GM18907 (cell line): ENCODE results near the gene PLCB1.
"Not testable (repeated sequence)": the region's sequence is repeated elsewhere in the genome, so short reads cannot be mapped to it uniquely, and the experiment has no call there.

Experiments
- ATAC-seq: cut with Tn5 transposase; IDR thresholded peaks from one replicate; pipeline ENCODE4 v1.9.1; 2021; ENCODE audit warnings: mild to moderate bottlenecking, moderate library complexity; ENCODE audit not compliant: unreplicated experiment

Gene PLCB1

GRCh38 chr20:8798505-8798904 is 666.4 kb downstream of the PLCB1 start:
- ATAC-seq: no peak

GRCh38 chr20:8800089-8800488 is 668.0 kb downstream of the PLCB1 start:
- no peak for ATAC-seq

- no peak for ATAC-seq
These were observed 669.6 kb downstream of the PLCB1 start for GRCh38 chr20:8801686-8802085.

GRCh38 chr20:8803065-8803464 is 671.0 kb downstream of the PLCB1 start:
- no peak for ATAC-seq

GRCh38 chr20:8803941-8804340 is 671.9 kb downstream of the PLCB1 start:
- no peak for ATAC-seq

- no peak for ATAC-seq
These were observed 673.8 kb downstream of the PLCB1 start for GRCh38 chr20:8805737-8806442.

- ATAC-seq: no peak
These were observed 675.6 kb downstream of the PLCB1 start for GRCh38 chr20:8807480-8808201.

- ATAC-seq: no peak
These were observed 676.1 kb downstream of the PLCB1 start for GRCh38 chr20:8808202-8808535.

- ATAC-seq: no peak
These were observed 677.3 kb downstream of the PLCB1 start for GRCh38 chr20:8809107-8809953.

GRCh38 chr20:8811801-8812594 is 679.9 kb downstream of the PLCB1 start:
- no peak for ATAC-seq

GRCh38 chr20:8812817-8813216 is 680.8 kb downstream of the PLCB1 start:
- no peak for ATAC-seq

GRCh38 chr20:8815208-8815607 is 683.1 kb downstream of the PLCB1 start:
- no peak for ATAC-seq

- ATAC-seq: no peak
These were observed 697.2 kb downstream of the PLCB1 start for GRCh38 chr20:8829256-8829655.

GRCh38 chr20:8834294-8834693 is 702.2 kb downstream of the PLCB1 start:
- not testable (repeated sequence) for ATAC-seq

- ATAC-seq: no peak
These were observed 702.8 kb downstream of the PLCB1 start for GRCh38 chr20:8834851-8835250.

- no peak for ATAC-seq
These were observed 705.3 kb downstream of the PLCB1 start for GRCh38 chr20:8837396-8837795.

GRCh38 chr20:8842525-8842924 is 710.5 kb downstream of the PLCB1 start:
- ATAC-seq: no peak

GRCh38 chr20:8844179-8844578 is 712.1 kb downstream of the PLCB1 start:
- ATAC-seq: no peak

- ATAC-seq: no peak
These were observed 717.9 kb downstream of the PLCB1 start for GRCh38 chr20:8849990-8850389.

- ATAC-seq: no peak
These were observed 719.4 kb downstream of the PLCB1 start for GRCh38 chr20:8851446-8851845.

- ATAC-seq: not testable (repeated sequence)
These were observed 719.9 kb downstream of the PLCB1 start for GRCh38 chr20:8851919-8852318.
